HepG2 (cell line): ENCODE results near the gene PHF19. TPM values are rescaled to one million over a fixed set of nuclear protein-coding genes. Genes with fewer than 3 reads are reported as not detected.

ENCODE experiments used
- ATAC-seq: fragments of 200-7000 bp; cut with Tn5 transposase; 3 replicates; pipeline ENCODE4 v1.9.1; 2020; ENCODE audit warnings: mild to moderate bottlenecking, moderate library complexity
- BruUV-seq: library from RNA; stranded (reverse); fragments of 400-500 nt; replicated peaks from 2 replicates; lab custom pipeline; 2021; lab: Mats Ljungman, UMichigan
- CTCF ChIA-PET: fragments of 300-600 bp; formaldehyde crosslinking; extraction: SDS; loops from one replicate; lab custom pipeline; 2021; ENCODE audit warnings: low total read pairs, inconsistent platforms, low intra/inter-chr PET ratio; lab: Yijun Ruan, JAX
- POLR2A ChIA-PET: fragments of 350-600 bp; sonication (Branson Sonifier 250); formaldehyde crosslinking; loops from one replicate; lab custom pipeline; 2020; ENCODE audit warnings: antibody characterized with exemption, inconsistent platforms; lab: Yijun Ruan, JAX
- DNase-seq: peaks from one replicate; pipeline ENCODE4 v3.0.0-alpha.2; 2015; ENCODE audit warnings: low spot score
- FAIRE-seq: peaks from 3 replicates; lab custom pipeline; 2011; peaks lifted over from hg19 to GRCh38; lab: Jason Lieb, UNC
- H2AFZ ChIP-seq: one replicate; pipeline ENCODE4 v1.6.1; 2011; ENCODE audit warnings: low read length, inconsistent platforms
- H3K27ac ChIP-seq: fragments of 300-600 bp; 3 replicates; pipeline ENCODE4 v1.8.0; 2011; ENCODE audit warnings: mixed run types, mild to moderate bottlenecking, mixed read lengths, low read length, inconsistent platforms; ENCODE audit not compliant: insufficient read depth; ENCODE audit errors: extremely low read length
- H3K27me3 ChIP-seq, 2 experiments: fragments of 200-600 bp in 1 of 2; 2 replicates in 1 of 2; 3 replicates in 1 of 2; pipeline versions ENCODE4 v1.6.0 to v1.8.0; 2011; ENCODE audit warnings: low read length in 2 of 2, mild to moderate bottlenecking in 2 of 2, moderate library complexity in 2 of 2, inconsistent platforms in 1 of 2; ENCODE audit not compliant: insufficient read depth in 2 of 2, control insufficient read depth in 1 of 2
- H3K36me3 ChIP-seq, 2 experiments: fragments of 200-600 bp in 1 of 2; replicated peaks in 1 of 2; 2 replicates in 1 of 2; 3 replicates in 1 of 2; pipeline versions ENCODE4 v1.5.1 to v1.8.0; 2011; ENCODE audit warnings: low read length in 2 of 2, inconsistent platforms in 1 of 2; ENCODE audit not compliant: insufficient read depth in 2 of 2, control insufficient read depth in 1 of 2
- H3K4me1 ChIP-seq: 2 replicates; pipeline ENCODE4 v1.5.1; 2012; ENCODE audit warnings: low read length, inconsistent platforms; ENCODE audit not compliant: insufficient read depth
- H3K4me2 ChIP-seq: 2 replicates; pipeline ENCODE4 v1.6.0; 2011; ENCODE audit warnings: low read depth, low read length, inconsistent platforms
- H3K4me3 ChIP-seq, 3 experiments: fragments of 200-600 bp in 1 of 3; sonication (generic), shearing (Covaris generic) in 1 of 3; replicated peaks in 1 of 3; 2 replicates each; pipeline ENCODE4 v1.5.1; 2011 to 2016; ENCODE audit warnings: low read length in 3 of 3, inconsistent platforms in 2 of 3, low read depth in 2 of 3, mild to moderate bottlenecking in 2 of 3, control low read depth in 1 of 3, mixed read lengths in 1 of 3; ENCODE audit not compliant: insufficient read depth in 1 of 3
- H3K79me2 ChIP-seq: one replicate; pipeline ENCODE4 v1.6.1; 2011; ENCODE audit warnings: low read length, inconsistent platforms; ENCODE audit not compliant: insufficient read depth
- H3K9ac ChIP-seq: 2 replicates; pipeline ENCODE4 v1.6.0; 2011; ENCODE audit warnings: mild to moderate bottlenecking, low read depth, low read length, inconsistent platforms; ENCODE audit not compliant: insufficient read depth
- H3K9me3 ChIP-seq: 2 replicates; pipeline ENCODE4 v1.5.1; 2012; ENCODE audit warnings: mild to moderate bottlenecking, low read length
- H4K20me1 ChIP-seq: 2 replicates; pipeline ENCODE4 v1.6.0; 2011; ENCODE audit warnings: inconsistent platforms, mild to moderate bottlenecking, low read length, moderate library complexity; ENCODE audit not compliant: insufficient read depth
- ASH2L ChIP-seq: fragments of 300-600, 200-600 bp; sonication (generic); IDR thresholded peaks from 2 replicates; pipeline ENCODE4 v1.7.0; 2017; ENCODE audit warnings: low read depth, mild to moderate bottlenecking, moderate library complexity, mixed read lengths, low read length; ENCODE audit not compliant: insufficient read length
- EED ChIP-seq: sonication (generic); formaldehyde crosslinking; IDR thresholded peaks from 2 replicates; pipeline ENCODE4 v1.5.0; 2020; ENCODE audit warnings: mild to moderate bottlenecking, missing genetic modification reagents
- FOXM1 ChIP-seq: sonication (generic); formaldehyde crosslinking; IDR thresholded peaks from 2 replicates; pipeline ENCODE4 v1.5.0; 2020; ENCODE audit warnings: missing genetic modification reagents
- MAZ ChIP-seq, 2 experiments: sonication (generic) in 1 of 2; formaldehyde crosslinking in 1 of 2; IDR thresholded peaks; 2 replicates each; pipeline versions ENCODE4 v1.5.0 to v1.6.1; 2012 to 2020; ENCODE audit warnings: low read depth in 2 of 2, mild to moderate bottlenecking in 2 of 2, borderline replicate concordance in 1 of 2, improper control_type of control experiment in 1 of 2, low read length in 1 of 2, missing genetic modification reagents in 1 of 2, moderate library complexity in 1 of 2
- NR2F1 ChIP-seq, 2 experiments: fragments of 450-650 bp in 1 of 2; formaldehyde crosslinking in 1 of 2; IDR thresholded peaks; 2 replicates each; pipeline versions ENCODE4 v1.5.0 to v1.6.1; 2016 to 2020; ENCODE audit warnings: mild to moderate bottlenecking in 1 of 2, missing compliant biosample characterization in 1 of 2, missing genetic modification reagents in 1 of 2, moderate library complexity in 1 of 2
- TRIM24 ChIP-seq: sonication (generic); formaldehyde crosslinking; IDR thresholded peaks from 2 replicates; pipeline ENCODE4 v1.8.0; 2022; ENCODE audit warnings: mild to moderate bottlenecking, missing genetic modification reagents
- ZBTB21 ChIP-seq: sonication (generic); formaldehyde crosslinking; IDR thresholded peaks from 2 replicates; pipeline ENCODE4 v1.4.0; 2020; ENCODE audit warnings: missing genetic modification reagents
- ZEB1 ChIP-seq: IDR thresholded peaks from 2 replicates; pipeline ENCODE4 v1.6.1; 2012; ENCODE audit warnings: mild to moderate bottlenecking, low read depth, inconsistent platforms; ENCODE audit not compliant: insufficient replicate concordance
- ZNF629 ChIP-seq: sonication (generic); formaldehyde crosslinking; conservative IDR thresholded peaks from 2 replicates; pipeline ENCODE4 v1.5.0; 2020; ENCODE audit warnings: missing genetic modification reagents
- ZSCAN25 ChIP-seq: sonication (generic); formaldehyde crosslinking; IDR thresholded peaks from 2 replicates; pipeline ENCODE4 v1.8.0; 2022; ENCODE audit warnings: mild to moderate bottlenecking, missing genetic modification reagents
- ZSCAN30 ChIP-seq: sonication (generic); formaldehyde crosslinking; IDR thresholded peaks from 2 replicates; pipeline ENCODE4 v1.5.0; 2020; ENCODE audit warnings: mild to moderate bottlenecking, missing genetic modification reagents
- WGBS: methylation state at CpG from one replicate; pipeline ENCODE4 v1.1.6; 2017; ENCODE audit warnings: low lambda C conversion rate; 5-methylcytosine and 5-hydroxymethylcytosine counted together
- in situ Hi-C: cut with HindIII; loops from 2 replicates; pipeline ENCODE4 v1.10.0; 2017; ENCODE audit warnings: low pct_unique_long_range_greater_than_20kb; ENCODE audit not compliant: extremely low pct_ligation_motif_present
- intact Hi-C: fragments of 100-400 bp; cut with micrococcal nuclease; formaldehyde crosslinking; loops from one replicate; pipeline ENCODE4 v1.10.0; 2022; ENCODE audit not compliant: unreplicated experiment
- polyA plus RNA-seq, 8 experiments: library from polyadenylated mRNA; depleted of rRNA in 3 of 8; stranded (reverse) in 7 of 8; unstranded in 1 of 8; fragments of >200 nt; fragmentation: Illumina TruSeq in 4 of 8; extraction: Trizol in 4 of 8; gene quantifications; 2 replicates each; pipeline versions ENCODE4 v1.2.1 to v1.2.3, GENCODE V29; 2011 to 2016; ENCODE audit warnings: low read depth in 4 of 8, missing spikeins in 1 of 8, mixed read lengths in 1 of 8; ENCODE audit not compliant: insufficient read depth in 1 of 8
- total RNA-seq, 5 experiments: library from RNA; depleted of rRNA; stranded (reverse); fragments of >200 nt; fragmentation: Illumina TruSeq; extraction: Trizol; gene quantifications; 2 replicates each; pipeline ENCODE4 v1.2.3, GENCODE V29; 2016; ENCODE audit warnings: low read depth in 1 of 5
- TF ChIP-seq, protein P1 (sequence below): fragments of 450-650 bp; IDR thresholded peaks from 2 replicates; pipeline ENCODE4 v1.6.1; 2016
- TF ChIP-seq, protein P2 (sequence below): sonication (generic); formaldehyde crosslinking; IDR thresholded peaks from 2 replicates; pipeline ENCODE4 v1.4.0; 2020; ENCODE audit warnings: missing genetic modification reagents
- TF ChIP-seq, protein P3 (sequence below): sonication (generic); formaldehyde crosslinking; IDR thresholded peaks from 2 replicates; pipeline ENCODE4 v1.4.0; 2020; ENCODE audit warnings: mild to moderate bottlenecking, missing genetic modification reagents, borderline replicate concordance

PHF19 gene
- total and polyA plus RNA-seq, 2 of the 13 experiments (the other 11 are each of a cell fraction or from before 2014, with no cell fraction given) = 29.7 to 41.3 TPM

DNA sequence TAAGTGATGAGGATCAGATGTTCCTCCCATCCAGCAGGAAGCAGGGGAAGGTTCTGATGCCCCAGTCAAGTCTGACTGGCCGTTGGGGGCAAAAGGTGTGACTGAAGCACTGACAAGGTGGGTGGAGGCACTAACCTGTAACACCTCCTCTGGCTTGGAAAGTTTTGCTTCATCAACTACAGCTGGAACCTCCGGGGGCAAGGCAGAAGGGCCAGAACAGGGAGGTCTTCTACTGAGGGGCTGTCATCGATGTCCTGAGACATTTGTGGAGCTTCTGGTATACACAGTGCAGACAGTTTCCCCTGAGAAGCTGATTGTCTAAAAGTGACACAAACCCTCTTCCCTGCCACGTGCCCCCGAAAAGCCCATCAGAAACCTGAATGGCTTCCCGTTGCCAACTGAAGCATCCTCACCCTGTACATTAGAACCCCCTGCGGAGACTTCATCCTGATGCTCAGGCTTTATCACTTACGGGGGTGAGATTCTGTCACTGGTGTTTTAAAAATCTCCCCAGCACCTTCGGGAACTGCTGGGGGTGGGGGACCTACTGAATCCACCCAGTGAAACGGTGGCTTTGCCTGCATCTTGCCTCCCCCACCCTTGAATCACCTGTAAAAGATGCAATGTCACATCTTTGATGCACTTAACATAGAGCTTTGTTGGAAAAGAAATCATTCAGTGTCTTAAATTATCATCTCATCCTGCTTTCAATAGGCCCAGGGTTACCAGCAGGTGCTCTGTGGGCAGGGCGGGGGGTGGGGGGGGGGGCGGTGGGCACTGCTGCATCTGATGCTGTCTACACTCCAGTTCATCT, 25.0 kb upstream of the PHF19 start (continued):
- TF ChIP-seq ZEB1 (no peak), ZSCAN30 (no peak), MAZ (IDR thresholded peaks at IDR 0.05; ENCODE audit: borderline replicate concordance, low read depth, low read length) (no peak), MAZ (CRISPR knock-in tag; IDR thresholded peaks at IDR 0.05; ENCODE audit: low read depth) (no peak)

DNA sequence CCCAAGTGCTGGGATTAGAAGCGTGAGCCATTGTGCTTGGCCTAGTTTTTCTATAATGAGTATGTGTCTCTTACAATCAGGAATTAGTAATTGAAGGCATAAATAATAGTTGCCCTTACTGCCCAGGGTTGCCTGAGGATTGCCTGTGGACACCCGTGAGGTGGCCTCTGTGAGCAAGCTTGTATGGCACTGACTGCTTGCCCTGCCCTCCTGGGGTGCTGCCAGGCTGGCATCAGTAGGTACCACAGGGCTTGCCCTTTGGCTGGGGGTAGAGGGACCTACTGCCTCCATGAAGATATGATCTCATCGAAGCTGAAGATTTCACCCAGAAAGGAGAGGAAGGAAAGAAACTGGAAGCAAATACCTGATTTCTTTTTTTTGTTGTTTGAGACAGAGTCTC, 23.8 kb upstream of the PHF19 start:
- ChIA-PET POLR2A (no interaction called here), CTCF (no interaction called here)
- FAIRE-seq = no peak
- H2AFZ ChIP-seq = no peak overlapping the region
- intact Hi-C loops = no loop called here
- ATAC-seq = no peak
- no peaks in the 10 kb centered on the region for H3K9me3 ChIP-seq
- in situ Hi-C loops = no loop called here
- H3K27me3 ChIP-seq = peaks cover 0 to 18% of the 10 kb centered on the region in 2 experiments; a peak in 2 of 5 replicates
- H3K9ac ChIP-seq = no peak overlapping the region
- 39% methylated on average over 3 of the region's 3 CpGs for WGBS
- DNase-seq = no peak
- no peaks in the 10 kb centered on the region for H3K36me3 ChIP-seq
- H4K20me1 ChIP-seq = no peaks in the 10 kb centered on the region
- peaks cover 6% of the 10 kb centered on the region for H3K4me1 ChIP-seq
- no TSS peak for BruUV-seq
- no peak overlapping the region for H3K27ac ChIP-seq
- H3K79me2 ChIP-seq = no peaks in the 10 kb centered on the region
- H3K4me2 ChIP-seq = no peak overlapping the region
- H3K4me3 ChIP-seq = no peak overlapping the region
- TF ChIP-seq ZNF629 (CRISPR knock-in tag) = no peak
- no peak for TF ChIP-seq ZSCAN25 (CRISPR knock-in tag)
- no peak for TF ChIP-seq NR2F1 (CRISPR knock-in tag; IDR thresholded peaks at IDR 0.05)
- TF ChIP-seq ZBTB21 (CRISPR knock-in tag) = no peak
- TF ChIP-seq ASH2L = no peak
- TF ChIP-seq, protein P1, sequence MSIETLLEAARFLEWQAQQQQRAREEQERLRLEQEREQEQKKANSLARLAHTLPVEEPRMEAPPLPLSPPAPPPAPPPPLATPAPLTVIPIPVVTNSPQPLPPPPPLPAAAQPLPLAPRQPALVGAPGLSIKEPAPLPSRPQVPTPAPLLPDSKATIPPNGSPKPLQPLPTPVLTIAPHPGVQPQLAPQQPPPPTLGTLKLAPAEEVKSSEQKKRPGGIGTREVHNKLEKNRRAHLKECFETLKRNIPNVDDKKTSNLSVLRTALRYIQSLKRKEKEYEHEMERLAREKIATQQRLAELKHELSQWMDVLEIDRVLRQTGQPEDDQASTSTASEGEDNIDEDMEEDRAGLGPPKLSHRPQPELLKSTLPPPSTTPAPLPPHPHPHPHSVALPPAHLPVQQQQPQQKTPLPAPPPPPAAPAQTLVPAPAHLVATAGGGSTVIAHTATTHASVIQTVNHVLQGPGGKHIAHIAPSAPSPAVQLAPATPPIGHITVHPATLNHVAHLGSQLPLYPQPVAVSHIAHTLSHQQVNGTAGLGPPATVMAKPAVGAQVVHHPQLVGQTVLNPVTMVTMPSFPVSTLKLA = no peak
- TF ChIP-seq FOXM1 (CRISPR knock-in tag) = no peak
- TF ChIP-seq EED (CRISPR knock-in tag) = no peak
- TF ChIP-seq, protein P2, sequence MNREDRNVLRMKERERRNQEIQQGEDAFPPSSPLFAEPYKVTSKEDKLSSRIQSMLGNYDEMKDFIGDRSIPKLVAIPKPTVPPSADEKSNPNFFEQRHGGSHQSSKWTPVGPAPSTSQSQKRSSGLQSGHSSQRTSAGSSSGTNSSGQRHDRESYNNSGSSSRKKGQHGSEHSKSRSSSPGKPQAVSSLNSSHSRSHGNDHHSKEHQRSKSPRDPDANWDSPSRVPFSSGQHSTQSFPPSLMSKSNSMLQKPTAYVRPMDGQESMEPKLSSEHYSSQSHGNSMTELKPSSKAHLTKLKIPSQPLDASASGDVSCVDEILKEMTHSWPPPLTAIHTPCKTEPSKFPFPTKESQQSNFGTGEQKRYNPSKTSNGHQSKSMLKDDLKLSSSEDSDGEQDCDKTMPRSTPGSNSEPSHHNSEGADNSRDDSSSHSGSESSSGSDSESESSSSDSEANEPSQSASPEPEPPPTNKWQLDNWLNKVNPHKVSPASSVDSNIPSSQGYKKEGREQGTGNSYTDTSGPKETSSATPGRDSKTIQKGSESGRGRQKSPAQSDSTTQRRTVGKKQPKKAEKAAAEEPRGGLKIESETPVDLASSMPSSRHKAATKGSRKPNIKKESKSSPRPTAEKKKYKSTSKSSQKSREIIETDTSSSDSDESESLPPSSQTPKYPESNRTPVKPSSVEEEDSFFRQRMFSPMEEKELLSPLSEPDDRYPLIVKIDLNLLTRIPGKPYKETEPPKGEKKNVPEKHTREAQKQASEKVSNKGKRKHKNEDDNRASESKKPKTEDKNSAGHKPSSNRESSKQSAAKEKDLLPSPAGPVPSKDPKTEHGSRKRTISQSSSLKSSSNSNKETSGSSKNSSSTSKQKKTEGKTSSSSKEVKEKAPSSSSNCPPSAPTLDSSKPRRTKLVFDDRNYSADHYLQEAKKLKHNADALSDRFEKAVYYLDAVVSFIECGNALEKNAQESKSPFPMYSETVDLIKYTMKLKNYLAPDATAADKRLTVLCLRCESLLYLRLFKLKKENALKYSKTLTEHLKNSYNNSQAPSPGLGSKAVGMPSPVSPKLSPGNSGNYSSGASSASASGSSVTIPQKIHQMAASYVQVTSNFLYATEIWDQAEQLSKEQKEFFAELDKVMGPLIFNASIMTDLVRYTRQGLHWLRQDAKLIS (CRISPR knock-in tag) = no peak
- TF ChIP-seq, protein P3, sequence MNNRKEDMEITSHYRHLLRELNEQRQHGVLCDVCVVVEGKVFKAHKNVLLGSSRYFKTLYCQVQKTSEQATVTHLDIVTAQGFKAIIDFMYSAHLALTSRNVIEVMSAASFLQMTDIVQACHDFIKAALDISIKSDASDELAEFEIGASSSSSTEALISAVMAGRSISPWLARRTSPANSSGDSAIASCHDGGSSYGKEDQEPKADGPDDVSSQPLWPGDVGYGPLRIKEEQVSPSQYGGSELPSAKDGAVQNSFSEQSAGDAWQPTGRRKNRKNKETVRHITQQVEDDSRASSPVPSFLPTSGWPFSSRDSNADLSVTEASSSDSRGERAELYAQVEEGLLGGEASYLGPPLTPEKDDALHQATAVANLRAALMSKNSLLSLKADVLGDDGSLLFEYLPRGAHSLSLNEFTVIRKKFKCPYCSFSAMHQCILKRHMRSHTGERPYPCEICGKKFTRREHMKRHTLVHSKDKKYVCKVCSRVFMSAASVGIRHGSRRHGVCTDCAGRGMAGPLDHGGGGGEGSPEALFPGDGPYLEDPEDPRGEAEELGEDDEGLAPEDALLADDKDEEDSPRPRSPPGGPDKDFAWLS = no peak
- TF ChIP-seq TRIM24 (CRISPR knock-in tag) = no peak
